ENCODE data around the gene TNNC2.

GRCh38 chr20:45827712-45828111 lies 600 bp upstream of the TNNC2 start:
- TF ChIP-seq CTCF (IDR thresholded peaks at IDR 0.05 in 2 of 3, conservative IDR thresholded peaks at IDR 0.05 in 1 of 3; ENCODE audit: insufficient read depth in 2 of 3, low read depth in 1 of 3, low read length in 3 of 3): no peak
- TF ChIP-seq NR2C1 (IDR thresholded peaks at IDR 0.05): no peak
- TF ChIP-seq NR2C1 (tag; IDR thresholded peaks at IDR 0.05): no peak
- no peak for TF ChIP-seq JUNB (CRISPR knock-in tag; conservative IDR thresholded peaks at IDR 0.05)
- TF ChIP-seq LEF1 (IDR thresholded peaks at IDR 0.05): no peak

All from K562 (cell line).